ENCODE data around the gene TMEM181. TPM values are rescaled to one million over a fixed set of nuclear protein-coding genes. Genes with fewer than 3 reads are reported as not detected.

Gene TMEM181
- total and polyA plus RNA-seq, 4 donors = 6.4 to 15.6 (median 12.6) TPM

DNA sequence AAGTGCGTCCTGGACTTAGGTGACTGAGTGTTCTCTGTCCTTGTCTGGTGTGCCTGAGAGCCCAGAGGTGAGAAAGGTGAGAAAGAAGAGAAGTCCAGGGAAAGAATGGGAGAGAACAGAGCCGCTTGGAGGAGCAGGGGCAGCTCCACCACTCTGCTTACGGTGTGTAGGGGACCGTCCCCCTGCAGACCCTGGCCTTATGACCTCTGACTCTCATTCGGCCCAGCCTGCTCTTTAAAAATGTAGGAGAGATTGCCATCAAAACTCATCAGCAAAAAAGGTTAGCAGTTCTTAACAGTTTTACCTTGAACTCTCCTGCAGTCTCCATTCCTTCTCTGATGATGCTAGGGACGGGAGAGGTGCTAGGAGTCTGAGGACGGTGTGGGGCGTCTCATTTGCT is 2.0 kb downstream of the TMEM181 start:
- H3K4me3 ChIP-seq (ENCODE audit: low read depth in 1 of 3, low read length in 3 of 3) = no peak overlapping the region
- H3K9me3 ChIP-seq (ENCODE audit: control insufficient read depth in 4 of 4, low read length in 3 of 4) = no peaks in the 10 kb centered on the region
- H3K27ac ChIP-seq (ENCODE audit: low read depth in 1 of 2, low read length in 2 of 2) = no peak overlapping the region
- peaks cover 0 to 2% (median 0%) of the 10 kb centered on the region in 4 donors for H3K36me3 ChIP-seq (ENCODE audit: control insufficient read depth in 4 of 4, insufficient read depth in 3 of 4, low read depth in 1 of 4, low read length in 3 of 4)
- no peaks in the 10 kb centered on the region for H3K27me3 ChIP-seq (ENCODE audit: control insufficient read depth in 4 of 4, insufficient read depth in 4 of 4, low read length in 3 of 4)
- 93% methylated on average over 8 of the region's 8 CpGs for WGBS
- no peak overlapping the region for H3K9ac ChIP-seq (ENCODE audit: low read depth in 1 of 2, low read length in 2 of 2)
- TF ChIP-seq SP1 (IDR thresholded peaks at IDR 0.05) = no peak
- no peak for TF ChIP-seq NR2F2 (IDR thresholded peaks at IDR 0.05)
- TF ChIP-seq, protein P1, sequence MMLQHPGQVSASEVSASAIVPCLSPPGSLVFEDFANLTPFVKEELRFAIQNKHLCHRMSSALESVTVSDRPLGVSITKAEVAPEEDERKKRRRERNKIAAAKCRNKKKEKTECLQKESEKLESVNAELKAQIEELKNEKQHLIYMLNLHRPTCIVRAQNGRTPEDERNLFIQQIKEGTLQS (IDR thresholded peaks at IDR 0.05) = no peak
- no peak for TF ChIP-seq EGR1 (IDR thresholded peaks at IDR 0.05; ENCODE audit: low read depth in 2 of 2)
- no peak for TF ChIP-seq TAF1 (conservative IDR thresholded peaks at IDR 0.05)
- no peak for TF ChIP-seq HNF4G (IDR thresholded peaks at IDR 0.05)
- no peak for TF ChIP-seq RXRA (IDR thresholded peaks at IDR 0.05)
- TF ChIP-seq, protein P2, sequence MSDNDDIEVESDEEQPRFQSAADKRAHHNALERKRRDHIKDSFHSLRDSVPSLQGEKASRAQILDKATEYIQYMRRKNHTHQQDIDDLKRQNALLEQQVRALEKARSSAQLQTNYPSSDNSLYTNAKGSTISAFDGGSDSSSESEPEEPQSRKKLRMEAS (IDR thresholded peaks at IDR 0.05) = no peak
- TF ChIP-seq, protein P3, sequence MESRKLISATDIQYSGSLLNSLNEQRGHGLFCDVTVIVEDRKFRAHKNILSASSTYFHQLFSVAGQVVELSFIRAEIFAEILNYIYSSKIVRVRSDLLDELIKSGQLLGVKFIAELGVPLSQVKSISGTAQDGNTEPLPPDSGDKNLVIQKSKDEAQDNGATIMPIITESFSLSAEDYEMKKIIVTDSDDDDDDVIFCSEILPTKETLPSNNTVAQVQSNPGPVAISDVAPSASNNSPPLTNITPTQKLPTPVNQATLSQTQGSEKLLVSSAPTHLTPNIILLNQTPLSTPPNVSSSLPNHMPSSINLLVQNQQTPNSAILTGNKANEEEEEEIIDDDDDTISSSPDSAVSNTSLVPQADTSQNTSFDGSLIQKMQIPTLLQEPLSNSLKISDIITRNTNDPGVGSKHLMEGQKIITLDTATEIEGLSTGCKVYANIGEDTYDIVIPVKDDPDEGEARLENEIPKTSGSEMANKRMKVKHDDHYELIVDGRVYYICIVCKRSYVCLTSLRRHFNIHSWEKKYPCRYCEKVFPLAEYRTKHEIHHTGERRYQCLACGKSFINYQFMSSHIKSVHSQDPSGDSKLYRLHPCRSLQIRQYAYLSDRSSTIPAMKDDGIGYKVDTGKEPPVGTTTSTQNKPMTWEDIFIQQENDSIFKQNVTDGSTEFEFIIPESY (IDR thresholded peaks at IDR 0.05) = no peak
- TF ChIP-seq RAD21 (IDR thresholded peaks at IDR 0.05) = no peak
- no peak for TF ChIP-seq FOXA1 (IDR thresholded peaks at IDR 0.05)
- no peak for DNase-seq (ENCODE audit: low spot score)
- H3K4me1 ChIP-seq (ENCODE audit: control insufficient read depth in 4 of 4, insufficient read depth in 4 of 4, low read length in 3 of 4) = peaks cover 3 to 18% (median 11%) of the 10 kb centered on the region in 4 donors

DNA sequence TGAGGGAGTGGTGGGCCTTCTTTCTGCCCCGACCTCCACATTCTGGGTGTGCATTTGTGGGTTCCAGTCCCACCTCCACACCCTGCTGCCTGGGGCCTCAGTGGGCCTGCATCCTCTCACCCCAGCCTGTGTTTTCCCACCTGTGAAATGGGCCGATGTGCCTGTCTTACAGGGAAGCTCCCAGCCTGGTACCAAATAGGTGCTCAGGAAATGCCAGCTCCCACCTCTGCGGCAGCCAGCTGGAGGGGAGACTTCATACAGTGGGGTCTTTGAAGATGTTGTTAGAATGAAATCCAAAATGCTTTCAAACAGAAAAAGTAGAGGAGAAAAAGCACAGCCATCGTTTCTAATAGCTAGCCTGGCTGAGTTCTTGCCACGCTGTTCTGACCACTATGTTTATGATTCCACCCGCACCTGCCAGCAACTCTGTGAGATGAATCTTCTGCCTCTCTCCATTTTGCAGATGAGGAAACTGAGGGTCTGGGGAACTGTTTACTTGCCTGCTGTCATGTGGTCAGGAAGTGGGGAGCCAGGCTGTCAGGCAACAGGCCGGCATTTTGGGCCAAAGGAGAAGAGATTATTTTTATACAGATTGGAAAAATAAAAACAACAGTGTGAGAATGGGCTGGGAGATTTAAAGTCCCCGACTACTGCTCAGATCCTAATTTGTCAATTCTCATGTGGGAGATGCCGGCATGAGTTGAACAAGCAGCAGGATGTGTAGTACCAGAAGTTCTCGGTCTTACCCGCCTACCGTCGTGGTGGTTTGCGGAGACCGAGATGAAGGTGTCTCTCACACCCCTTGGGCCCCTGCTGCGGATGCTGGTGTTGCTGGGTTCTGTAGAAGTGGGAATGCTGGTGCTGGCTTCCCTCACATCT is 4.6 kb downstream of the TMEM181 start:
- no peaks in the 10 kb centered on the region for H3K27me3 ChIP-seq (ENCODE audit: control insufficient read depth in 4 of 4, insufficient read depth in 4 of 4, low read length in 3 of 4)
- no peak overlapping the region for H3K27ac ChIP-seq (ENCODE audit: low read depth in 1 of 2, low read length in 2 of 2)
- H3K9ac ChIP-seq (ENCODE audit: low read depth in 1 of 2, low read length in 2 of 2) = no peak overlapping the region
- TF ChIP-seq, protein P3 (IDR thresholded peaks at IDR 0.05) = no peak
- TF ChIP-seq RAD21 (IDR thresholded peaks at IDR 0.05) = no peak
- TF ChIP-seq GABPA (IDR thresholded peaks at IDR 0.05 in 1 of 2, conservative IDR thresholded peaks at IDR 0.05 in 1 of 2) = no peak
- TF ChIP-seq FOXA1 (IDR thresholded peaks at IDR 0.05) = no peak
- H3K36me3 ChIP-seq (ENCODE audit: control insufficient read depth in 4 of 4, insufficient read depth in 3 of 4, low read depth in 1 of 4, low read length in 3 of 4) = peaks cover 0 to 2% (median 0%) of the 10 kb centered on the region in 4 donors
- no peak overlapping the region for H3K4me3 ChIP-seq (ENCODE audit: low read depth in 1 of 3, low read length in 3 of 3)
- WGBS = 93% methylated on average over 16 of the region's 16 CpGs
- H3K4me1 ChIP-seq (ENCODE audit: control insufficient read depth in 4 of 4, insufficient read depth in 4 of 4, low read length in 3 of 4) = peaks cover 3 to 17% (median 10%) of the 10 kb centered on the region in 4 donors
- no peaks in the 10 kb centered on the region for H3K9me3 ChIP-seq (ENCODE audit: control insufficient read depth in 4 of 4, low read length in 3 of 4)
- DNase-seq (ENCODE audit: low spot score) = no peak

DNA sequence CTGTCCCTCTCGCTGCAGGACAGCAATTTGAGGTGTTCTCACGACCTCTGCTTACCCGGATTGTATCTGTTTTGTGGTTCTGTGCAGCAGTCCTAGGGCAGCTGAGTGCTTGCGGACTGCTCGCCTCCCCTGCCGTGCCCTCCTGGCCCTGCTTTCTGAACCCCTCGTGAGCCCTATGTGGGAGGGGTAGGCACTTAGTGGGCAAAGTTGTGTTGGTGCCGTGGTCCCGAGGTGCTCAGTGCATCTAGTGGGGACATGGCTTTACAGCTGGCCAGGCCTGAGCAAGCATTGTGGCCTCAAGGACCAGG is 5.2 kb downstream of the TMEM181 start:
- Histone ChIP-seq H3K4me3 (ENCODE audit: low read depth in 1 of 3, low read length in 3 of 3) (no peak overlapping the region), H3K9ac (ENCODE audit: low read depth in 1 of 2, low read length in 2 of 2) (no peak overlapping the region), H3K9me3 (ENCODE audit: control insufficient read depth in 4 of 4, low read length in 3 of 4) (no peaks in the 10 kb centered on the region), H3K27me3 (ENCODE audit: control insufficient read depth in 4 of 4, insufficient read depth in 4 of 4, low read length in 3 of 4) (no peaks in the 10 kb centered on the region), H3K36me3 (ENCODE audit: control insufficient read depth in 4 of 4, insufficient read depth in 3 of 4, low read depth in 1 of 4, low read length in 3 of 4) (peaks cover 0 to 2% (median 0%) of the 10 kb centered on the region in 4 donors), H3K4me1 (ENCODE audit: control insufficient read depth in 4 of 4, insufficient read depth in 4 of 4, low read length in 3 of 4) (peaks cover 3 to 14% (median 8%) of the 10 kb centered on the region in 4 donors), H3K27ac (ENCODE audit: low read depth in 1 of 2, low read length in 2 of 2) (no peak overlapping the region)
- 87% methylated on average over 9 of the region's 9 CpGs for WGBS
- TF ChIP-seq, protein P2 (IDR thresholded peaks at IDR 0.05) = no peak
- TF ChIP-seq JUND (IDR thresholded peaks at IDR 0.05) = no peak
- TF ChIP-seq, protein P1 (IDR thresholded peaks at IDR 0.05) = no peak
- TF ChIP-seq TAF1 (conservative IDR thresholded peaks at IDR 0.05) = no peak
- no peak for DNase-seq (ENCODE audit: low spot score)

Measured in liver (tissue), 9 donors.